Natural killer cell (primary cell): ENCODE data around the gene PCCA. TPM values are rescaled to one million over a fixed set of nuclear protein-coding genes. Genes with fewer than 3 reads are reported as not detected.

ENCODE experiments used
- ATAC-seq, 3 donors: fragments of 150-1000 bp in 2 of 3; fragments of 200-7000 bp in 1 of 3; cut with Tn5 transposase; 1 replicate in 1 of 3; 2 replicates in 2 of 3; pipeline ENCODE4 v1.10.0; 2021; ENCODE audit warnings: mild to moderate bottlenecking in 2 of 3, moderate library complexity in 2 of 3
- DNase-seq, 2 donors: peaks; one replicate each; pipeline versions ENCODE4 v3.0.0 to v3.0.0-alpha.2; 2013 to 2021; ENCODE audit warnings: mixed read lengths in 1 of 2
- H3K27ac ChIP-seq: one replicate; pipeline ENCODE4 v1.5.1; 2013; ENCODE audit warnings: mild to moderate bottlenecking, low read length
- H3K27me3 ChIP-seq: one replicate; pipeline ENCODE4 v1.6.1; 2013; ENCODE audit warnings: low read length; ENCODE audit not compliant: control insufficient read depth, insufficient read depth
- H3K36me3 ChIP-seq: one replicate; pipeline ENCODE4 v1.6.1; 2013; ENCODE audit warnings: low read length; ENCODE audit not compliant: control insufficient read depth, insufficient read depth
- H3K4me1 ChIP-seq: one replicate; pipeline ENCODE4 v1.6.1; 2013; ENCODE audit warnings: low read length; ENCODE audit not compliant: control insufficient read depth, insufficient read depth
- H3K4me3 ChIP-seq: one replicate; pipeline ENCODE4 v1.5.1; 2013; ENCODE audit warnings: low read length
- H3K9me3 ChIP-seq: one replicate; pipeline ENCODE4 v1.6.1; 2013; ENCODE audit warnings: low read length; ENCODE audit not compliant: control insufficient read depth, insufficient read depth
- H3K27ac Mint-ChIP-seq, 2 donors: one replicate each; pipeline ENCODE4 v1.8.0; 2022; ENCODE audit warnings: mild to moderate bottlenecking in 2 of 2, mixed read lengths in 2 of 2, moderate library complexity in 1 of 2
- H3K27me3 Mint-ChIP-seq, 2 donors: one replicate each; pipeline ENCODE4 v1.8.0; 2022; ENCODE audit warnings: low read depth in 2 of 2, mixed read lengths in 2 of 2
- H3K36me3 Mint-ChIP-seq: one replicate; pipeline ENCODE4 v1.8.0; 2022; ENCODE audit warnings: mixed read lengths
- H3K4me1 Mint-ChIP-seq, 2 donors: one replicate each; pipeline ENCODE4 v1.8.0; 2022; ENCODE audit warnings: mixed read lengths in 2 of 2
- H3K4me3 Mint-ChIP-seq: one replicate; pipeline ENCODE4 v1.8.0; 2022; ENCODE audit warnings: mild to moderate bottlenecking, moderate library complexity, mixed read lengths
- H3K9me3 Mint-ChIP-seq, 2 donors: one replicate each; pipeline ENCODE4 v1.8.0; 2022; ENCODE audit warnings: mixed read lengths in 2 of 2
- CTCF ChIP-seq: fragments of 200-600 bp; IDR thresholded peaks from one replicate; pipeline ENCODE4 v1.8.0; 2022; ENCODE audit warnings: antibody characterized with exemption
- WGBS: methylation state at CpG from one replicate; pipeline ENCODE4 v1.1.7; 2013; ENCODE audit warnings: missing lambda C conversion rate; ENCODE audit not compliant: insufficient coverage; 5-methylcytosine and 5-hydroxymethylcytosine counted together
- intact Hi-C: fragments of 100-400 bp; cut with micrococcal nuclease; formaldehyde crosslinking; loops from one replicate; pipeline ENCODE4 v1.14.2; 2022
- total RNA-seq, 4 donors: library from RNA; stranded (reverse); fragments of 120-200 nt in 1 of 4; gene quantifications; one replicate each; pipeline versions ENCODE4 v1.2.3 to v1.2.4, GENCODE V29; 2013 to 2022

PCCA gene
- total RNA-seq, 3 donors from 2014 or later (not counting 1 experiment from before 2014, with no cell fraction given) = 25.5 to 28.5 (median 28.2) TPM

- Mint-ChIP-seq H3K4me3 (no peak overlapping the region), H3K27me3 (no peaks in the 10 kb centered on the region), H3K27ac (no peak overlapping the region), H3K4me1 (no peaks in the 10 kb centered on the region), H3K36me3 (no peaks in the 10 kb centered on the region), H3K9me3 (no peaks in the 10 kb centered on the region)
- intact Hi-C loops = no loop called here
- no peaks in the 10 kb centered on the region for H3K27me3 ChIP-seq
- H3K27ac ChIP-seq = no peak overlapping the region
- no peak overlapping the region for H3K4me3 ChIP-seq
- no peaks in the 10 kb centered on the region for H3K9me3 ChIP-seq
- ATAC-seq (no peak), DNase-seq (no peak)
- TF ChIP-seq CTCF = no peak
- no peaks in the 10 kb centered on the region for H3K4me1 ChIP-seq
- no peaks in the 10 kb centered on the region for H3K36me3 ChIP-seq
- 96% methylated on average over 1 of the region's 1 CpG for WGBS
Measured at GRCh38 chr13:100357764-100358163, 268.9 kb downstream of the PCCA start.

GRCh38 chr13:100361504-100361903 lies 272.6 kb downstream of the PCCA start:
- no peak for TF ChIP-seq CTCF
- Histone ChIP-seq H3K36me3 (no peaks in the 10 kb centered on the region), H3K27ac (no peak overlapping the region), H3K4me3 (no peak overlapping the region), H3K9me3 (no peaks in the 10 kb centered on the region), H3K27me3 (no peaks in the 10 kb centered on the region), H3K4me1 (no peaks in the 10 kb centered on the region)
- no peak for ATAC-seq
- H3K9me3 Mint-ChIP-seq = no peaks in the 10 kb centered on the region
- H3K27ac Mint-ChIP-seq = no peak overlapping the region
- DNase-seq = no peak
- intact Hi-C loops = no loop called here
- H3K36me3 Mint-ChIP-seq = no peaks in the 10 kb centered on the region
- 92% methylated on average over 2 of the region's 2 CpGs for WGBS
- no peaks in the 10 kb centered on the region for H3K4me1 Mint-ChIP-seq
- no peaks in the 10 kb centered on the region for H3K27me3 Mint-ChIP-seq
- no peak overlapping the region for H3K4me3 Mint-ChIP-seq

GRCh38 chr13:100362371-100362770 lies 273.5 kb downstream of the PCCA start:
- 90% methylated on average over 2 of the region's 2 CpGs for WGBS
- H3K4me1 Mint-ChIP-seq = no peaks in the 10 kb centered on the region
- no peak overlapping the region for H3K27ac Mint-ChIP-seq
- Histone ChIP-seq H3K9me3 (no peaks in the 10 kb centered on the region), H3K4me1 (no peaks in the 10 kb centered on the region), H3K27me3 (no peaks in the 10 kb centered on the region), H3K4me3 (no peak overlapping the region), H3K27ac (no peak overlapping the region), H3K36me3 (no peaks in the 10 kb centered on the region)
- no peaks in the 10 kb centered on the region for H3K27me3 Mint-ChIP-seq
- H3K4me3 Mint-ChIP-seq = no peak overlapping the region
- H3K36me3 Mint-ChIP-seq = no peaks in the 10 kb centered on the region
- no peak for TF ChIP-seq CTCF
- intact Hi-C loops = no loop called here
- H3K9me3 Mint-ChIP-seq = no peaks in the 10 kb centered on the region
- no peak for DNase-seq
- ATAC-seq = no peak

GRCh38 chr13:100362781-100363180 lies 273.9 kb downstream of the PCCA start:
- TF ChIP-seq CTCF = no peak
- intact Hi-C loops = no loop called here
- H3K27me3 ChIP-seq = no peaks in the 10 kb centered on the region
- 90% methylated on average over 1 of the region's 1 CpG for WGBS
- H3K4me3 ChIP-seq = no peak overlapping the region
- ATAC-seq = no peak
- H3K4me1 Mint-ChIP-seq = no peaks in the 10 kb centered on the region
- no peaks in the 10 kb centered on the region for H3K27me3 Mint-ChIP-seq
- H3K4me3 Mint-ChIP-seq = no peak overlapping the region
- no peak overlapping the region for H3K27ac ChIP-seq
- H3K9me3 ChIP-seq = no peaks in the 10 kb centered on the region
- no peaks in the 10 kb centered on the region for H3K9me3 Mint-ChIP-seq
- H3K36me3 Mint-ChIP-seq = no peaks in the 10 kb centered on the region
- no peaks in the 10 kb centered on the region for H3K4me1 ChIP-seq
- H3K27ac Mint-ChIP-seq = no peak overlapping the region
- no peak for DNase-seq
- H3K36me3 ChIP-seq = no peaks in the 10 kb centered on the region
